WTC11 (cell line): ENCODE measurements around the gene NUDT8. TPM values are rescaled to one million over a fixed set of nuclear protein-coding genes. Genes with fewer than 3 reads are reported as not detected.
"Not testable (repeated sequence)": the region's sequence is repeated elsewhere in the genome, so short reads cannot be mapped to it uniquely, and the experiment has no call there.

Experiments
- ATAC-seq: fragments of 200-7000 bp; cut with Tn5 transposase; 2 replicates; pipeline ENCODE4 v1.10.0; 2021; ENCODE audit warnings: mild to moderate bottlenecking, moderate library complexity
- CTCF ChIA-PET: fragments of 300-600 bp; sonication (Branson Sonifier 250); formaldehyde crosslinking; loops from one replicate; lab custom pipeline; 2021; ENCODE audit warnings: antibody characterized with exemption; lab: Charles Lee
- POLR2A ChIA-PET: fragments of 350-600 bp; sonication (Branson Sonifier 250); formaldehyde crosslinking; loops from one replicate; lab custom pipeline; 2021; ENCODE audit warnings: antibody characterized with exemption; lab: Charles Lee
- DNase-seq: peaks from one replicate; pipeline ENCODE4 v3.0.0; 2021; ENCODE audit warnings: low spot score
- H3K27ac Mint-ChIP-seq: 2 replicates; pipeline ENCODE4 v1.8.0; 2021; ENCODE audit warnings: mixed read lengths
- H3K27me3 Mint-ChIP-seq: 2 replicates; pipeline ENCODE4 v1.8.0; 2021; ENCODE audit warnings: low read depth, mild to moderate bottlenecking, moderate library complexity, mixed read lengths
- H3K36me3 Mint-ChIP-seq: 2 replicates; pipeline ENCODE4 v1.8.0; 2021; ENCODE audit warnings: mixed read lengths
- H3K4me1 Mint-ChIP-seq: 2 replicates; pipeline ENCODE4 v1.8.0; 2022; ENCODE audit warnings: mixed read lengths
- H3K4me3 Mint-ChIP-seq: 2 replicates; pipeline ENCODE4 v1.8.0; 2021; ENCODE audit warnings: mild to moderate bottlenecking, moderate library complexity, mixed read lengths
- H3K9me3 Mint-ChIP-seq: 2 replicates; pipeline ENCODE4 v1.8.0; 2021; ENCODE audit warnings: mixed read lengths
- ELF4 ChIP-seq: sonication (generic); formaldehyde crosslinking; IDR thresholded peaks from 2 replicates; pipeline ENCODE4 v1.8.1; 2022; ENCODE audit warnings: low read depth, mild to moderate bottlenecking, moderate library complexity, missing genetic modification reagents
- FOXK1 ChIP-seq: sonication (generic); formaldehyde crosslinking; IDR thresholded peaks from 2 replicates; pipeline ENCODE4 v1.8.0; 2022; ENCODE audit warnings: mild to moderate bottlenecking, moderate library complexity, missing genetic modification reagents
- OVOL2 ChIP-seq: fragments of 250-450 bp; sonication (Bioruptor Pico); IDR thresholded peaks from 2 replicates; pipeline ENCODE4 v1.9.0; 2021; ENCODE audit warnings: mild to moderate bottlenecking, borderline replicate concordance
- SOX15 ChIP-seq: fragments of 250-450 bp; sonication (Bioruptor Pico); IDR thresholded peaks from 2 replicates; pipeline ENCODE4 v1.9.0; 2021; ENCODE audit warnings: mild to moderate bottlenecking
- total RNA-seq: library from RNA; stranded (reverse); gene quantifications from 3 replicates; pipeline ENCODE4 v1.2.3, GENCODE V29; 2021
- TF ChIP-seq, protein P1 (sequence below): sonication (generic); formaldehyde crosslinking; IDR thresholded peaks from 2 replicates; pipeline ENCODE4 v1.8.1; 2023; ENCODE audit warnings: mild to moderate bottlenecking, missing genetic modification reagents
- TF ChIP-seq, protein P2 (sequence below): sonication (generic); formaldehyde crosslinking; IDR thresholded peaks from 2 replicates; pipeline ENCODE4 v1.8.1; 2023; ENCODE audit warnings: mild to moderate bottlenecking, missing genetic modification reagents, moderate library complexity
- TF ChIP-seq, protein P3 (sequence below): sonication (generic); formaldehyde crosslinking; IDR thresholded peaks from 2 replicates; pipeline ENCODE4 v1.8.0; 2022; ENCODE audit warnings: mild to moderate bottlenecking, missing genetic modification reagents
- TF ChIP-seq, protein P4 (sequence below): sonication (generic); formaldehyde crosslinking; IDR thresholded peaks from 2 replicates; pipeline ENCODE4 v1.8.0; 2023; ENCODE audit warnings: missing genetic modification reagents, mild to moderate bottlenecking, borderline replicate concordance
- TF ChIP-seq, protein P5 (sequence below): fragments of 250-450 bp; sonication (Bioruptor Pico); IDR thresholded peaks from 2 replicates; pipeline ENCODE4 v1.9.0; 2021; ENCODE audit warnings: mild to moderate bottlenecking

The NUDT8 gene
- total RNA-seq, 1 experiment from 2014 or later = 8.3 TPM

DNA sequence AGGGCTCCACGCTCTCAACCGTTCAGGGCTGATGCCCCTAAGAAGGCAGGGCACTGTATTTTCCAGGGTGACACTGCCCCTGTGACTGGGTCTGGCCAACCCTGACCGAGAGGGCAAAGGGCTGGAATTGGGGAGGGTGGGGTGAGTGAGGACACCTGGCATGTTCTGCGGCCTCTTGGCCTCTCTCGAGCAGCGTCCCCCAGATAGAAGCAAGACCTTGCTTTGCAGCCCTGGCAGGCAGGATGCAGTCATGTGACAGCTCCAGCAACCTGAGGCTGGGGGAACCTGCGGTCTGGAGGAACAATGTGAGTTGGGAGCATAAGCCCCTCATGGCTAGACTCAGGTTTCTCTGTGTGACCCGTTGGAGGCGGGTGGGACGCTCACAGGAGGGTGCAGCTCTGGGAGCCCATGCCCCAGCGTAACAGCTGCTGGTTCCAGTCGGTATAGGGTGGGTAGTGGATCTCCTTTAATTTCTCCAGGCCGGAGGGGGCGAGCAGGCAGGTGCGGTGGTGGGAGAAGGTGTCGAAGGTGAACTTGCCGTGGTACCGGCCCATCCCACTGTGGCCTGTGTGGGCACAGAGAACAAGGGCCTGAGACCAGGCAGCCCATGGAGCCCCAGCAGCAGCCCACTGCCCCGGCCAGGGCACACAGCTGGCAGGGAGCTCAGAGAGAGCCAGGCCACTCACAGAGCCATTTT is 33.2 kb upstream of the NUDT8 start:
- DNase-seq = peak; percentile 12
- H3K27ac Mint-ChIP-seq = no peak overlapping the region
- POLR2A ChIA-PET = no interaction called here
- H3K4me3 Mint-ChIP-seq = no peak overlapping the region
- TF ChIP-seq ELF4 = no peak
- TF ChIP-seq, protein P1, sequence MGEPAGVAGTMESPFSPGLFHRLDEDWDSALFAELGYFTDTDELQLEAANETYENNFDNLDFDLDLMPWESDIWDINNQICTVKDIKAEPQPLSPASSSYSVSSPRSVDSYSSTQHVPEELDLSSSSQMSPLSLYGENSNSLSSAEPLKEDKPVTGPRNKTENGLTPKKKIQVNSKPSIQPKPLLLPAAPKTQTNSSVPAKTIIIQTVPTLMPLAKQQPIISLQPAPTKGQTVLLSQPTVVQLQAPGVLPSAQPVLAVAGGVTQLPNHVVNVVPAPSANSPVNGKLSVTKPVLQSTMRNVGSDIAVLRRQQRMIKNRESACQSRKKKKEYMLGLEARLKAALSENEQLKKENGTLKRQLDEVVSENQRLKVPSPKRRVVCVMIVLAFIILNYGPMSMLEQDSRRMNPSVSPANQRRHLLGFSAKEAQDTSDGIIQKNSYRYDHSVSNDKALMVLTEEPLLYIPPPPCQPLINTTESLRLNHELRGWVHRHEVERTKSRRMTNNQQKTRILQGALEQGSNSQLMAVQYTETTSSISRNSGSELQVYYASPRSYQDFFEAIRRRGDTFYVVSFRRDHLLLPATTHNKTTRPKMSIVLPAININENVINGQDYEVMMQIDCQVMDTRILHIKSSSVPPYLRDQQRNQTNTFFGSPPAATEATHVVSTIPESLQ (CRISPR knock-in tag) = no peak
- TF ChIP-seq SOX15 (CRISPR knock-in tag) = no peak
- TF ChIP-seq, protein P2, sequence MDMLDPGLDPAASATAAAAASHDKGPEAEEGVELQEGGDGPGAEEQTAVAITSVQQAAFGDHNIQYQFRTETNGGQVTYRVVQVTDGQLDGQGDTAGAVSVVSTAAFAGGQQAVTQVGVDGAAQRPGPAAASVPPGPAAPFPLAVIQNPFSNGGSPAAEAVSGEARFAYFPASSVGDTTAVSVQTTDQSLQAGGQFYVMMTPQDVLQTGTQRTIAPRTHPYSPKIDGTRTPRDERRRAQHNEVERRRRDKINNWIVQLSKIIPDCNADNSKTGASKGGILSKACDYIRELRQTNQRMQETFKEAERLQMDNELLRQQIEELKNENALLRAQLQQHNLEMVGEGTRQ (CRISPR knock-in tag) = peak; percentile 42
- TF ChIP-seq, protein P3, sequence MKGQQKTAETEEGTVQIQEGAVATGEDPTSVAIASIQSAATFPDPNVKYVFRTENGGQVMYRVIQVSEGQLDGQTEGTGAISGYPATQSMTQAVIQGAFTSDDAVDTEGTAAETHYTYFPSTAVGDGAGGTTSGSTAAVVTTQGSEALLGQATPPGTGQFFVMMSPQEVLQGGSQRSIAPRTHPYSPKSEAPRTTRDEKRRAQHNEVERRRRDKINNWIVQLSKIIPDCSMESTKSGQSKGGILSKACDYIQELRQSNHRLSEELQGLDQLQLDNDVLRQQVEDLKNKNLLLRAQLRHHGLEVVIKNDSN (CRISPR knock-in tag) = peak; percentile 39; the same call in 1 of the 2 replicates
- TF ChIP-seq, all 79 proteins: peak for 2
- Mint-ChIP-seq H3K36me3 (peaks cover 8% of the 10 kb centered on the region), H3K27me3 (no peaks in the 10 kb centered on the region), H3K9me3 (peaks cover 8% of the 10 kb centered on the region), H3K4me1 (no peaks in the 10 kb centered on the region)
- no peak for ATAC-seq
- CTCF ChIA-PET = interaction anchor here (1.3 to 2.0 kb wide), 2 partner anchors 24 to 34 kb away, joined by 3 to 8 read pairs; partner anchors contain the start of genes NUDT8 and TBX10

DNA sequence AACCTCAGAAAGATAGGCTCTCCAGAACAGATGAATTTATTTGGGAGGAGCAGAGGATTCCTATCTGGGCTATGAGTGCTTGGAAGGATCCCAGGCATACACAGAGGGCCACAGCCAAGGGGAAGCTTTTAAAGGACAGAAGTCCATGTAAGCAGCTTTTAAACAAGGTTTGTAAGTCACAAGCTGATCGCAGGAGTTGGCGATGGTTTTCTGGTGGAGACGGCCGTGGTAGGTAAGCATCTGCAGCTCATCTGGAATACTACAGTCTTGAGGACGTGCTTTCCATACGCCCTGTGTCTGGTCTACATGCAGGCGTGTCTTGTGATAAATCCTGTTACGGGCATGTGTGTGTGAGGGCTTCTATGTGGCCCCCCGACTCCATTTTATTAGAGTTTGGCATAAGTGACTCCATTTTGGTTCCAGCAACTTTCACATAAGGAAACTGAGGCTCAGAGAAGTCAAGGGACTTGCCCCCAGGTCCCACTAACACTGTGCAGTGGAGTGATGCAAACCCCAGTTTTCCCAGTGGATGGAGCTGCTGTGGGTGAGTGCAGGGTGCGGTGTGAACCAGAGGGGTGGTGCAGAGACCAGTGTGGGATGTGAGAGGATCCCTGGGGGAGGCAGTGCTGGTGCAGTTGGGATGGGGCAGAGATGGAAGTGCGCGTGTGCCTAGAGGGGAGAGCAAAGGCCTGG is 32.6 kb upstream of the NUDT8 start:
- no peak for ATAC-seq
- Mint-ChIP-seq H3K4me3 (no peak overlapping the region), H3K9me3 (peaks cover 15% of the 10 kb centered on the region)
- ChIA-PET POLR2A (interaction anchor here (0.5 kb wide), 2 partner anchors 10 to 1262 kb away, joined by 3 to 4 read pairs; no protein-coding TSS in a partner anchor), CTCF (interaction anchor here (1.3 to 2.0 kb wide), 2 partner anchors 23 to 33 kb away, joined by 3 to 8 read pairs; partner anchors contain the start of genes NUDT8 and TBX10)
- TF ChIP-seq FOXK1 (CRISPR knock-in tag) = no peak
- TF ChIP-seq, protein P4, sequence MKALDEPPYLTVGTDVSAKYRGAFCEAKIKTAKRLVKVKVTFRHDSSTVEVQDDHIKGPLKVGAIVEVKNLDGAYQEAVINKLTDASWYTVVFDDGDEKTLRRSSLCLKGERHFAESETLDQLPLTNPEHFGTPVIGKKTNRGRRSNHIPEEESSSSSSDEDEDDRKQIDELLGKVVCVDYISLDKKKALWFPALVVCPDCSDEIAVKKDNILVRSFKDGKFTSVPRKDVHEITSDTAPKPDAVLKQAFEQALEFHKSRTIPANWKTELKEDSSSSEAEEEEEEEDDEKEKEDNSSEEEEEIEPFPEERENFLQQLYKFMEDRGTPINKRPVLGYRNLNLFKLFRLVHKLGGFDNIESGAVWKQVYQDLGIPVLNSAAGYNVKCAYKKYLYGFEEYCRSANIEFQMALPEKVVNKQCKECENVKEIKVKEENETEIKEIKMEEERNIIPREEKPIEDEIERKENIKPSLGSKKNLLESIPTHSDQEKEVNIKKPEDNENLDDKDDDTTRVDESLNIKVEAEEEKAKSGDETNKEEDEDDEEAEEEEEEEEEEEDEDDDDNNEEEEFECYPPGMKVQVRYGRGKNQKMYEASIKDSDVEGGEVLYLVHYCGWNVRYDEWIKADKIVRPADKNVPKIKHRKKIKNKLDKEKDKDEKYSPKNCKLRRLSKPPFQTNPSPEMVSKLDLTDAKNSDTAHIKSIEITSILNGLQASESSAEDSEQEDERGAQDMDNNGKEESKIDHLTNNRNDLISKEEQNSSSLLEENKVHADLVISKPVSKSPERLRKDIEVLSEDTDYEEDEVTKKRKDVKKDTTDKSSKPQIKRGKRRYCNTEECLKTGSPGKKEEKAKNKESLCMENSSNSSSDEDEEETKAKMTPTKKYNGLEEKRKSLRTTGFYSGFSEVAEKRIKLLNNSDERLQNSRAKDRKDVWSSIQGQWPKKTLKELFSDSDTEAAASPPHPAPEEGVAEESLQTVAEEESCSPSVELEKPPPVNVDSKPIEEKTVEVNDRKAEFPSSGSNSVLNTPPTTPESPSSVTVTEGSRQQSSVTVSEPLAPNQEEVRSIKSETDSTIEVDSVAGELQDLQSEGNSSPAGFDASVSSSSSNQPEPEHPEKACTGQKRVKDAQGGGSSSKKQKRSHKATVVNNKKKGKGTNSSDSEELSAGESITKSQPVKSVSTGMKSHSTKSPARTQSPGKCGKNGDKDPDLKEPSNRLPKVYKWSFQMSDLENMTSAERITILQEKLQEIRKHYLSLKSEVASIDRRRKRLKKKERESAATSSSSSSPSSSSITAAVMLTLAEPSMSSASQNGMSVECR (CRISPR knock-in tag) = no peak
- TF ChIP-seq, protein P5, sequence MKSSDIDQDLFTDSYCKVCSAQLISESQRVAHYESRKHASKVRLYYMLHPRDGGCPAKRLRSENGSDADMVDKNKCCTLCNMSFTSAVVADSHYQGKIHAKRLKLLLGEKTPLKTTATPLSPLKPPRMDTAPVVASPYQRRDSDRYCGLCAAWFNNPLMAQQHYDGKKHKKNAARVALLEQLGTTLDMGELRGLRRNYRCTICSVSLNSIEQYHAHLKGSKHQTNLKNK = no peak
- no peak for TF ChIP-seq OVOL2 (CRISPR knock-in tag)
- TF ChIP-seq, all 79 proteins: peak for 0
- Mint-ChIP-seq H3K27me3 (no peaks in the 10 kb centered on the region), H3K4me1 (no peaks in the 10 kb centered on the region), H3K36me3 (peaks cover 15% of the 10 kb centered on the region), H3K27ac (no peak overlapping the region; the same call in 1 of the 2 replicates)
- no peak for DNase-seq

DNA sequence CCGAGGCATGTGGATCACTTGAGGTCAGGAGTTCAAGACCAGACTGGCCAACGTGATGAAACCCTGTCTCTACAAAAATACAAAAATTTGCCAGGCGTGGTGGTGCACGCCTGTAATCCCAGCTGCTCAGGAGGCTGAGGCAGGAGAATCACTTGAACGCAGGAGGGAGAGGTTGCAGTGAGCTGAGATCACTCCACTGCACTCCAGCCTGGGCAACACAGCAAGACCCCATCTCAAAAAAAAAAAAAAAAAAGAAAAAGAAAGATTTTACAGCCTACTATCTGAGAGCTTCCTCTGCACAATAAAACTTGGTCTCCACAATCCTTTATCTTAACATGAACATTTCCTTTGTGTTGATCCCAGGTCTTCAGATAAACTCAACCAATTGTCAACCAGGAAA is 31.0 kb upstream of the NUDT8 start:
- POLR2A ChIA-PET = not testable (repeated sequence)
- CTCF ChIA-PET = interaction anchor here (2.9 kb wide), 1 partner anchor 31 kb away, joined by 34 read pairs; the partner anchor contains the start of gene NUDT8

More for the DNA sequence above, 31.0 kb upstream of the NUDT8 start:
- Mint-ChIP-seq H3K9me3 (peaks cover 23% of the 10 kb centered on the region), H3K36me3 (peaks cover 24% of the 10 kb centered on the region)
- not testable (repeated sequence) for ATAC-seq, H3K27ac Mint-ChIP-seq, DNase-seq, H3K27me3 Mint-ChIP-seq, H3K4me3 Mint-ChIP-seq, H3K4me1 Mint-ChIP-seq
